Eye (tissue), 1 donor: Measurements from ENCODE around the gene CS.

Experiments used
- DNase-seq: peaks from one replicate; pipeline ENCODE4 v3.0.0-alpha.2; 2015

Gene CS

GRCh38 chr12:56242986-56243385 is 57.1 kb downstream of the CS start:
- no peak for DNase-seq

- no peak for DNase-seq
These were observed 58.5 kb downstream of the CS start for GRCh38 chr12:56241424-56242303.

- DNase-seq = no peak
These were observed 62.6 kb downstream of the CS start for GRCh38 chr12:56237552-56237951.

- DNase-seq = no peak
These were observed 63.1 kb downstream of the CS start for GRCh38 chr12:56236985-56237384.

- DNase-seq = no peak
These were observed 64.0 kb downstream of the CS start for GRCh38 chr12:56236091-56236490.

- DNase-seq = no peak
These were observed 65.2 kb downstream of the CS start for GRCh38 chr12:56234746-56235436.

- DNase-seq = no peak
These were observed 68.9 kb downstream of the CS start for GRCh38 chr12:56231184-56231582.

- no peak for DNase-seq
These were observed 69.5 kb downstream of the CS start for GRCh38 chr12:56230432-56231183.

GRCh38 chr12:56229916-56230431 is 70.2 kb downstream of the CS start, which contains the start of gene SLC39A5:
Gene SLC39A5, plus strand, starts transcription at chr12:56230051. Its CDS starts 1,224 bp downstream, at chr12:56231275.
- no peak for DNase-seq

GRCh38 chr12:56229082-56229481 is 71.0 kb downstream of the CS start:
- no peak for DNase-seq

GRCh38 chr12:56224954-56225353 is 75.2 kb downstream of the CS start:
- no peak for DNase-seq

GRCh38 chr12:56224102-56224701 is 75.9 kb downstream of the CS start, which contains the start of gene NABP2:
Gene NABP2, plus strand, starts transcription at chr12:56224342. Its CDS starts 515 bp downstream, at chr12:56224857.
- peak; percentile 99 for DNase-seq

- DNase-seq = peak; percentile 18
These were observed 76.5 kb downstream of the CS start for GRCh38 chr12:56223571-56224101.

- no peak for DNase-seq
These were observed 77.6 kb downstream of the CS start for GRCh38 chr12:56222531-56222895.

- peak; percentile 99 for DNase-seq
These were observed 78.2 kb downstream of the CS start, which contains the start of gene RNF41 for GRCh38 chr12:56221757-56222530. Gene RNF41, minus strand, starts transcription at chr12:56221922. Its CDS starts 7,875 bp downstream, at chr12:56214047.
